NT2/D1 (cell line): ENCODE data around the gene BSND.

Experiments used
- SUZ12 ChIP-seq: IDR thresholded peaks from 2 replicates; pipeline ENCODE4 v1.6.1; 2011; ENCODE audit not compliant: insufficient read length, insufficient read depth; ENCODE audit errors: extremely low read depth
- ZNF274 ChIP-seq: IDR thresholded peaks from 2 replicates; pipeline ENCODE4 v1.6.1; 2011; ENCODE audit warnings: mild to moderate bottlenecking, low read depth, low read length

DNA sequence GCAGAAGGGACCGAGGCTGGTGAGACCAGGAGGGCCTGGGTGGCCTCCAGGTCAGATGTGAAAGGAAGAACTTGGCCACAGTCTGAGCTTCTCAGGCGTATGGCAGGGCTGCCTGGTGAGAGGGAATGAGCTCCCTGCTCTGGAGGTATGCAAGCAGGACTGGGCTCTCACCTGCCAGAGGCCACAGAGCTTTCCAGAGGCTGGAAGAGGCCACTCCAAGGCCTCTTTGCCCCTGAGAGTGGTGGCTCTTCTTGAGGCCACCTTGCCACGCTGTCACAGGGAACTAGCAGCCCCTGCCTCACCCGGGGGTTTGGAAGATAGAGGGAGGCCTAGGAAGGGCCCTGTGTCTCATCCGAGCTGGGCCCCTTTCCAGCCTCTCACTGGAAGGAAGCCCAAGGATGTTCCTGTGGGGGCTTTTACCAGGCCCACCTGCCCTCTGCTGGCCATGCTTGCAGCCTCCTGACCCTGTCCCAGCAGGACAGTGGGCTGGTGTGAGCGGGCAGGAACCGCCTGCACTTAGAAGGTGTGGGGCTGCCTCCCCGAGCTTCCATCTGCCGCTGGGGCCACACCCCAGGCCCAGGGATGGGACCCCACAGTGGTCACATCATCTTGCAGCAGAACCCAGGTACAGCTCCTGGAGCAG is 50.7 kb downstream of the BSND start:
- no peak for TF ChIP-seq ZNF274
- no peak for TF ChIP-seq SUZ12
